Neuronal stem cell (in vitro differentiated cells): ENCODE results near the gene RITA1.
A peak's percentile ranks its signal among the peaks of the same experiment; 100 is the strongest.

Experiments
- DNase-seq: peaks from one replicate; pipeline ENCODE4 v3.0.0-alpha.2; 2013; ENCODE audit warnings: low spot score
- H2AFZ ChIP-seq: one replicate; pipeline ENCODE4 v1.6.1; 2013; ENCODE audit warnings: mild to moderate bottlenecking, low read length, inconsistent platforms
- H2AK5ac ChIP-seq: 2 replicates; pipeline ENCODE4 v1.6.1; 2013; ENCODE audit warnings: low read depth, mild to moderate bottlenecking, inconsistent platforms, low read length, moderate library complexity, mixed read lengths
- H2BK120ac ChIP-seq: 2 replicates; pipeline ENCODE4 v1.6.1; 2013; ENCODE audit warnings: low read depth, mild to moderate bottlenecking, inconsistent platforms, low read length, moderate library complexity, mixed read lengths
- H2BK12ac ChIP-seq: one replicate; pipeline ENCODE4 v1.6.1; 2013; ENCODE audit warnings: low read length, inconsistent platforms
- H2BK15ac ChIP-seq: 2 replicates; pipeline ENCODE4 v1.6.1; 2013; ENCODE audit warnings: mild to moderate bottlenecking, low read length, inconsistent platforms, mixed read lengths
- H2BK5ac ChIP-seq: one replicate; pipeline ENCODE4 v1.6.1; 2013; ENCODE audit warnings: inconsistent platforms, mild to moderate bottlenecking, low read length, moderate library complexity
- H3K14ac ChIP-seq: one replicate; pipeline ENCODE4 v1.6.1; 2013; ENCODE audit warnings: low read length, inconsistent platforms
- H3K18ac ChIP-seq: 2 replicates; pipeline ENCODE4 v1.6.1; 2013; ENCODE audit warnings: low read length, inconsistent platforms
- H3K23ac ChIP-seq: 2 replicates; pipeline ENCODE4 v1.6.1; 2013; ENCODE audit warnings: low read depth, mild to moderate bottlenecking, mixed read lengths, low read length, inconsistent platforms; ENCODE audit not compliant: poor library complexity
- H3K27ac ChIP-seq: replicated peaks from 3 replicates; pipeline ENCODE4 v1.5.1; 2013; ENCODE audit warnings: low read length, inconsistent platforms
- H3K27me3 ChIP-seq, 3 experiments: 2 replicates each; pipeline ENCODE4 v1.6.1; 2013; ENCODE audit warnings: low read length in 3 of 3, mild to moderate bottlenecking in 2 of 3, inconsistent platforms in 1 of 3, low read depth in 1 of 3, mixed read lengths in 1 of 3, moderate library complexity in 1 of 3; ENCODE audit not compliant: control insufficient read depth in 3 of 3, insufficient read depth in 3 of 3
- H3K36me3 ChIP-seq, 2 donors: replicated peaks in 1 of 2; 2 replicates each; pipeline ENCODE4 v1.6.1; 2013; ENCODE audit warnings: low read length in 2 of 2; ENCODE audit not compliant: control insufficient read depth in 2 of 2, insufficient read depth in 2 of 2
- H3K4ac ChIP-seq: 2 replicates; pipeline ENCODE4 v1.6.1; 2013; ENCODE audit warnings: inconsistent platforms, mild to moderate bottlenecking, low read length, moderate library complexity
- H3K4me1 ChIP-seq, 2 donors: 1 replicate in 1 of 2; 2 replicates in 1 of 2; pipeline ENCODE4 v1.6.1; 2013; ENCODE audit warnings: low read length in 2 of 2, low read depth in 1 of 2; ENCODE audit not compliant: control insufficient read depth in 2 of 2, insufficient read depth in 1 of 2
- H3K4me2 ChIP-seq: one replicate; pipeline ENCODE4 v1.6.1; 2013; ENCODE audit warnings: mild to moderate bottlenecking, low read length, inconsistent platforms; ENCODE audit not compliant: insufficient read depth, poor library complexity, severe bottlenecking
- H3K4me3 ChIP-seq, 2 donors: 2 replicates each; pipeline ENCODE4 v1.5.1; 2013; ENCODE audit warnings: low read length in 2 of 2, mild to moderate bottlenecking in 2 of 2, inconsistent platforms in 1 of 2, moderate library complexity in 1 of 2
- H3K79me1 ChIP-seq: one replicate; pipeline ENCODE4 v1.6.1; 2013; ENCODE audit warnings: low read depth, mild to moderate bottlenecking, inconsistent platforms, low read length, moderate library complexity
- H3K9ac ChIP-seq: one replicate; pipeline ENCODE4 v1.6.1; 2013; ENCODE audit warnings: mild to moderate bottlenecking, low read depth, low read length, inconsistent platforms; ENCODE audit not compliant: poor library complexity
- H3K9me3 ChIP-seq, 2 donors: replicated peaks in 1 of 2; 2 replicates each; pipeline versions ENCODE3 to v1.6.1; 2013; ENCODE audit warnings: low read length in 2 of 2, mild to moderate bottlenecking in 2 of 2, inconsistent platforms in 1 of 2, low read depth in 1 of 2, mixed read lengths in 1 of 2, moderate library complexity in 1 of 2; ENCODE audit not compliant: control insufficient read depth in 2 of 2, insufficient read depth in 1 of 2
- H4K8ac ChIP-seq: one replicate; pipeline ENCODE4 v1.6.1; 2013; ENCODE audit warnings: low read depth, mild to moderate bottlenecking, inconsistent platforms, low read length, moderate library complexity
- H4K91ac ChIP-seq: one replicate; pipeline ENCODE4 v1.6.1; 2013; ENCODE audit warnings: low read length, low read depth, mild to moderate bottlenecking, inconsistent platforms; ENCODE audit not compliant: poor library complexity
- WGBS, 2 donors: extraction: QIAGEN DNeasy Blood & Tissue Kit; methylation state at CpG; one replicate each; pipeline ENCODE4 v1.1.7; 2013; ENCODE audit warnings: missing lambda C conversion rate in 2 of 2, mixed read lengths in 1 of 2; ENCODE audit not compliant: insufficient read length in 2 of 2, insufficient replicate concordance in 1 of 2; ENCODE audit errors: extremely low coverage in 2 of 2; 5-methylcytosine and 5-hydroxymethylcytosine counted together

Gene RITA1

GRCh38 chr12:113191227-113191626, 5.7 kb downstream of the RITA1 start:
- no peak overlapping the region for H3K4me3 ChIP-seq
- no CpG with 5 or more reads among the region's 19 CpGs for WGBS, 2 donors
- no peak for DNase-seq

GRCh38 chr12:113194971-113195391, 9.5 kb downstream of the RITA1 start:
- no peak overlapping the region for H3K23ac ChIP-seq
- no peak overlapping the region for H2AK5ac ChIP-seq
- H3K27ac ChIP-seq, result no peak overlapping the region
- no peak overlapping the region for H3K14ac ChIP-seq
- H3K27me3 ChIP-seq, result no peaks in the 10 kb centered on the region
- H2AFZ ChIP-seq, result no peak overlapping the region
- no peak for DNase-seq
- no peak overlapping the region for H4K91ac ChIP-seq
- H4K8ac ChIP-seq, result no peak overlapping the region
- no peak overlapping the region for H3K9ac ChIP-seq
- no peak overlapping the region for H3K4ac ChIP-seq
- no peak overlapping the region for H3K4me3 ChIP-seq
- H2BK120ac ChIP-seq, result no peak overlapping the region
- H3K79me1 ChIP-seq, result no peaks in the 10 kb centered on the region
- peaks cover 4 to 9% of the 10 kb centered on the region in 2 donors for H3K4me1 ChIP-seq
- H2BK12ac ChIP-seq, result no peak overlapping the region
- no peaks in the 10 kb centered on the region for H3K9me3 ChIP-seq
- WGBS, 2 donors, result no CpG with 5 or more reads among the region's 4 CpGs
- no peak overlapping the region for H2BK15ac ChIP-seq
- H3K18ac ChIP-seq, result peak overlapping the region; percentile 19
- no peak overlapping the region for H3K4me2 ChIP-seq
- no peak overlapping the region for H2BK5ac ChIP-seq
- H3K36me3 ChIP-seq, result peaks cover 13 to 23% of the 10 kb centered on the region in 2 donors

More at GRCh38 chr12:113191227-113191626, 5.7 kb downstream of the RITA1 start:
- H2BK120ac ChIP-seq, result no peak overlapping the region
- no peak overlapping the region for H2BK5ac ChIP-seq
- H4K91ac ChIP-seq, result no peak overlapping the region
- peaks cover 3 to 14% of the 10 kb centered on the region in 2 donors for H3K4me1 ChIP-seq
- H3K4me2 ChIP-seq, result no peak overlapping the region
- H3K36me3 ChIP-seq, result peaks cover 15 to 44% of the 10 kb centered on the region in 2 donors
- no peak overlapping the region for H3K23ac ChIP-seq
- no peak overlapping the region for H3K14ac ChIP-seq
- no peaks in the 10 kb centered on the region for H3K9me3 ChIP-seq
- no peak overlapping the region for H2AK5ac ChIP-seq
- H3K18ac ChIP-seq, result no peak overlapping the region
- H4K8ac ChIP-seq, result no peak overlapping the region
- H3K27me3 ChIP-seq, result no peaks in the 10 kb centered on the region
- H3K4ac ChIP-seq, result no peak overlapping the region
- H3K27ac ChIP-seq, result no peak overlapping the region
- H3K79me1 ChIP-seq, result peaks cover 3% of the 10 kb centered on the region
- H2BK12ac ChIP-seq, result no peak overlapping the region
- H2AFZ ChIP-seq, result peak overlapping the region; percentile 24
- no peak overlapping the region for H3K9ac ChIP-seq
- H2BK15ac ChIP-seq, result no peak overlapping the region

DNA sequence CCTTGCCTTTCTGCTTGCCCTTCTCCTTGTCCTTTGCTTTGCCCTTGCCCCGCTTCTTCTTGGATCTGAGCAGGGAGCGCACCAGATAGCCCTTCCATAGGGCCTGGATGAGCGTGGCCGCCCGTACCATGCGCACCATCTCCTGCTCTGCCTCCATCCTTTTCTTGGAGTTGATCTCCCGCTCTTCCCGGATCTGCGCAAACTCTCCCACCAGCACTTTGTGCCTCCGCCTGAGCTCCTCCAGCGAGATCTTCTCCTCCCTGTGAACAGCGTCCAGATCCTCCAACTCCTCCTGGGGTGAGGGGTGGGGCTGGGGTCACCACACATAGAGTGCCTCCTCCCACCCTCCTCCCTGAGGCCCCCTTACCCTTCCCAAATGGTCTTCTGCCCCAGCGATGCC, 10.1 kb downstream of the RITA1 start:
- Histone ChIP-seq H3K79me1 (no peaks in the 10 kb centered on the region), H4K8ac (no peak overlapping the region), H3K36me3 (peaks cover 11 to 23% of the 10 kb centered on the region in 2 donors), H2BK120ac (no peak overlapping the region), H4K91ac (no peak overlapping the region), H3K4me2 (no peak overlapping the region), H3K4me3 (no peak overlapping the region), H3K4me1 (peaks cover 4 to 9% of the 10 kb centered on the region in 2 donors), H2BK15ac (no peak overlapping the region), H2AK5ac (no peak overlapping the region), H3K27me3 (no peaks in the 10 kb centered on the region), H3K14ac (no peak overlapping the region), H3K9me3 (no peaks in the 10 kb centered on the region), H3K9ac (no peak overlapping the region), H3K27ac (no peak overlapping the region), H2AFZ (no peak overlapping the region), H3K4ac (no peak overlapping the region), H3K23ac (no peak overlapping the region), H2BK5ac (no peak overlapping the region), H2BK12ac (no peak overlapping the region), H3K18ac (no peak overlapping the region)
- no peak for DNase-seq
- no CpG with 5 or more reads among the region's 13 CpGs for WGBS, 2 donors

GRCh38 chr12:113196582-113196981, 11.1 kb downstream of the RITA1 start:
- Histone ChIP-seq H2BK5ac (no peak overlapping the region), H2BK120ac (no peak overlapping the region), H3K4ac (no peak overlapping the region), H3K36me3 (peaks cover 8 to 14% of the 10 kb centered on the region in 2 donors), H3K4me1 (peaks cover 4 to 9% of the 10 kb centered on the region in 2 donors), H3K18ac (no peak overlapping the region), H4K8ac (no peak overlapping the region), H3K14ac (no peak overlapping the region), H3K79me1 (no peaks in the 10 kb centered on the region), H2BK12ac (no peak overlapping the region), H2AK5ac (no peak overlapping the region), H2BK15ac (no peak overlapping the region), H4K91ac (no peak overlapping the region), H3K4me3 (no peak overlapping the region), H3K9me3 (no peaks in the 10 kb centered on the region), H3K9ac (no peak overlapping the region), H3K27me3 (no peaks in the 10 kb centered on the region), H3K23ac (no peak overlapping the region), H2AFZ (no peak overlapping the region), H3K4me2 (no peak overlapping the region), H3K27ac (no peak overlapping the region)
- no CpG with 5 or more reads among the region's 7 CpGs for WGBS, 2 donors
- no peak for DNase-seq
